SU-DHL-6 (cell line): ENCODE measurements around the gene LRP6.

Experiments used
- H2AFZ ChIP-seq: fragments of 200-600 bp; sonication (generic); 2 replicates; pipeline ENCODE4 v1.6.1; 2014; ENCODE audit warnings: low read depth, mild to moderate bottlenecking, moderate library complexity, mixed read lengths, antibody characterized with exemption, low read length; ENCODE audit not compliant: severe bottlenecking
- H3F3A ChIP-seq: fragments of 200-600 bp; shearing (Covaris generic); 2 replicates; pipeline ENCODE4 v1.6.0; 2016; ENCODE audit warnings: antibody characterized with exemption, mild to moderate bottlenecking; ENCODE audit not compliant: insufficient read depth
- H3K27ac ChIP-seq: fragments of 200-600 bp; sonication (generic); 2 replicates; pipeline ENCODE4 v1.5.1; 2016; ENCODE audit warnings: low read depth, mild to moderate bottlenecking, low read length, moderate library complexity, mixed read lengths
- H3K27me3 ChIP-seq: fragments of 200-600 bp; sonication (generic), shearing (Covaris generic); 2 replicates; pipeline ENCODE4 v1.6.0; 2014; ENCODE audit warnings: mild to moderate bottlenecking, low read length
- H3K36me3 ChIP-seq: fragments of 200-600 bp; sonication (generic); 2 replicates; pipeline ENCODE4 v1.6.1; 2014; ENCODE audit warnings: mild to moderate bottlenecking, low read length, mixed read lengths
- H3K4me2 ChIP-seq: fragments of 300-600, 200-600 bp; shearing (Covaris generic), sonication (generic); 2 replicates; pipeline ENCODE4 v1.6.0; 2014; ENCODE audit warnings: low read length, low read depth, mild to moderate bottlenecking; ENCODE audit not compliant: poor library complexity, severe bottlenecking
- H3K4me3 ChIP-seq: fragments of 200-600 bp; sonication (generic); 2 replicates; pipeline ENCODE4 v1.5.1; 2014; ENCODE audit warnings: antibody characterized with exemption, low read length, mild to moderate bottlenecking, mixed read lengths; ENCODE audit not compliant: insufficient read depth, poor library complexity, severe bottlenecking
- H3K79me2 ChIP-seq: fragments of 200-600 bp; sonication (generic); 2 replicates; pipeline ENCODE4 v1.6.1; 2014; ENCODE audit warnings: mild to moderate bottlenecking, low read length, moderate library complexity; ENCODE audit not compliant: insufficient read depth
- H3K9ac ChIP-seq: fragments of 200-600 bp; sonication (generic); 2 replicates; pipeline ENCODE4 v1.7.0; 2014; ENCODE audit warnings: mild to moderate bottlenecking, low read length
- H3K9me2 ChIP-seq: fragments of 200-600 bp; sonication (generic); replicated peaks from 2 replicates; pipeline ENCODE4 v1.6.1; 2014; ENCODE audit warnings: low read length; ENCODE audit not compliant: insufficient read depth
- H3K9me3 ChIP-seq: fragments of 200-600 bp; sonication (generic); 2 replicates; pipeline ENCODE4 v1.6.1; 2014; ENCODE audit warnings: low read length, mixed read lengths; ENCODE audit not compliant: insufficient read depth
- H4K20me1 ChIP-seq: fragments of 200-600 bp; sonication (generic); 2 replicates; pipeline ENCODE4 v1.6.1; 2014; ENCODE audit warnings: low read depth, mild to moderate bottlenecking, antibody characterized with exemption, low read length, moderate library complexity, mixed read lengths
- EZH2phosphoT487 ChIP-seq: fragments of 200-600 bp; sonication (generic), shearing (Covaris generic); conservative IDR thresholded peaks from 2 replicates; pipeline ENCODE4 v1.6.1; 2018; ENCODE audit warnings: mild to moderate bottlenecking, antibody characterized with exemption, low read length, moderate library complexity, mixed read lengths
- TF ChIP-seq, protein P1 (sequence below): fragments of 200-600 bp; sonication (generic); IDR thresholded peaks from one replicate; pipeline ENCODE4 v1.5.1; 2017; ENCODE audit warnings: antibody characterized with exemption, mild to moderate bottlenecking, low read length, moderate library complexity; ENCODE audit not compliant: insufficient read depth, poor library complexity, severe bottlenecking

Gene LRP6

DNA sequence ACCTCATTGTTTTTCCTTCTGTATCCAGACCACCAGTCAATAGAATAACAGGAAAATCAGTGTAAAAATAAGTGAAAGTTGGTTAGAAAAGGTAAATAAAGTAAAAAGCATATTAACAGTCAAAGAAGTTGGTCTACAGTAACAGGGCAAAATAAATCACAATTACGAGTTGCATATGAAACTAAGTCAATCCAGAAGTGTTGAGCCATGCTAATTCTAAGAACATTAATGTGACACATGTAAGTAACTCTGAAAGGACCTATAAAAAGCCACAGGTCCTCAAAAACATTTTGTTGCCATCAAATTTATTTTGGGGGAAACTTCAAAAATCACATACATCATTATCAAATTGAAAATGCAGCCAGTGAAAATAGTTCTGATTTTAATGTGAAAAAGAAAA lies 56.4 kb downstream of the LRP6 start:
- Histone ChIP-seq H3F3A (no peaks in the 10 kb centered on the region), H4K20me1 (no peaks in the 10 kb centered on the region), H3K4me2 (no peak overlapping the region), H3K9me3 (no peaks in the 10 kb centered on the region), H3K4me3 (no peak overlapping the region), H3K27me3 (no peaks in the 10 kb centered on the region), H3K27ac (no peak overlapping the region), H3K79me2 (no peaks in the 10 kb centered on the region), H3K9ac (no peak overlapping the region), H2AFZ (no peak overlapping the region), H3K9me2 (no peaks in the 10 kb centered on the region), H3K36me3 (no peaks in the 10 kb centered on the region)
- no peak for TF ChIP-seq EZH2phosphoT487
- TF ChIP-seq, protein P1, sequence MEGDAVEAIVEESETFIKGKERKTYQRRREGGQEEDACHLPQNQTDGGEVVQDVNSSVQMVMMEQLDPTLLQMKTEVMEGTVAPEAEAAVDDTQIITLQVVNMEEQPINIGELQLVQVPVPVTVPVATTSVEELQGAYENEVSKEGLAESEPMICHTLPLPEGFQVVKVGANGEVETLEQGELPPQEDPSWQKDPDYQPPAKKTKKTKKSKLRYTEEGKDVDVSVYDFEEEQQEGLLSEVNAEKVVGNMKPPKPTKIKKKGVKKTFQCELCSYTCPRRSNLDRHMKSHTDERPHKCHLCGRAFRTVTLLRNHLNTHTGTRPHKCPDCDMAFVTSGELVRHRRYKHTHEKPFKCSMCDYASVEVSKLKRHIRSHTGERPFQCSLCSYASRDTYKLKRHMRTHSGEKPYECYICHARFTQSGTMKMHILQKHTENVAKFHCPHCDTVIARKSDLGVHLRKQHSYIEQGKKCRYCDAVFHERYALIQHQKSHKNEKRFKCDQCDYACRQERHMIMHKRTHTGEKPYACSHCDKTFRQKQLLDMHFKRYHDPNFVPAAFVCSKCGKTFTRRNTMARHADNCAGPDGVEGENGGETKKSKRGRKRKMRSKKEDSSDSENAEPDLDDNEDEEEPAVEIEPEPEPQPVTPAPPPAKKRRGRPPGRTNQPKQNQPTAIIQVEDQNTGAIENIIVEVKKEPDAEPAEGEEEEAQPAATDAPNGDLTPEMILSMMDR: no peak

DNA sequence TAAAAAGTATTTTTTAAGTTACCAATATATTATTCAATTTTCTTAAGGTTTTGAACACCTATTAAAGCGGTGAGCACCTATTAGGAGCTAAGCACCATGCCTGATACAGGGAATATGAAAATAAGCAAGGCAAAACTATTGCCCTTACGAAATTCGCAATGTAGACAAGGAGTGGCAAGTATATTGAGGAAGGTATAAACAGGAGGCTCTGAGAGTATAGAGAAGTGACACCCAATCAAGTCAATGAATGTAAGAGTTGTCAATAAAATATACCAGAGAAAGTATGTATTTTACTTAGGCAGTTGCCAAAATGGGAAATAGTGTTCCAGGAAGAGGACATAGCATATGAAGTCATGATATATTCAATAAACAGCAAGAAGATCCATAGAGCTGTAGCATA lies 57.2 kb downstream of the LRP6 start:
- Histone ChIP-seq H3K4me3 (no peak overlapping the region), H3K4me2 (no peak overlapping the region), H3K27me3 (no peaks in the 10 kb centered on the region), H3F3A (no peaks in the 10 kb centered on the region), H3K27ac (no peak overlapping the region), H3K79me2 (no peaks in the 10 kb centered on the region), H3K9ac (no peak overlapping the region), H2AFZ (no peak overlapping the region), H3K36me3 (no peaks in the 10 kb centered on the region), H4K20me1 (no peaks in the 10 kb centered on the region), H3K9me2 (no peaks in the 10 kb centered on the region), H3K9me3 (no peaks in the 10 kb centered on the region)
- no peak for TF ChIP-seq EZH2phosphoT487
- TF ChIP-seq, protein P1: no peak

DNA sequence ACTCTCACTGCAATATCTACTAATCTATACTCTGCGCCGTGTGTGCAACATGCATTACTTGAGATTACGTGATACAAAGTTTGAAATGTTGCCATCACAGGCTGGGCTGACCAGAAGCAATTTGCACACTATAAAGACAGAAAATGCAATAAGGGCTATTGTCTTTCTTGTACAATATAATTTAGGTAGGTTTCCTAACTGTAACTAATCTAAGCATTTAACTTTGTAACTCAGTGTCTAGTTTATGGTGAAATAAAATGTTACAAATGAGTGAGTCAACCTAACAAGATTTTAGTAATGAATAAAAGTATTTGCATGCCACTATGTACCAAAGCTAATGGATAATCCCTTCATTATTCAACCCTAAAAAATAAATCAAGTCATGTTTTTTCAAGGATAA lies 57.8 kb downstream of the LRP6 start:
- Histone ChIP-seq H2AFZ (no peak overlapping the region), H3F3A (no peaks in the 10 kb centered on the region), H3K9me2 (no peaks in the 10 kb centered on the region), H3K9ac (no peak overlapping the region), H3K27ac (no peak overlapping the region), H3K27me3 (no peaks in the 10 kb centered on the region), H3K79me2 (no peaks in the 10 kb centered on the region), H3K9me3 (no peaks in the 10 kb centered on the region), H4K20me1 (no peaks in the 10 kb centered on the region), H3K4me2 (no peak overlapping the region), H3K4me3 (no peak overlapping the region), H3K36me3 (no peaks in the 10 kb centered on the region)
- TF ChIP-seq, protein P1: no peak
- no peak for TF ChIP-seq EZH2phosphoT487
